GM23248 (cell line): ENCODE results near the gene PRDM16.

Experiments used
- EZH2 ChIP-seq: fragments of 200-600 bp; sonication (generic); IDR thresholded peaks from 2 replicates; pipeline ENCODE4 v1.6.1; 2018; ENCODE audit warnings: antibody characterized with exemption, mild to moderate bottlenecking; ENCODE audit not compliant: insufficient read depth, poor library complexity, severe bottlenecking
- EZH2phosphoT487 ChIP-seq: fragments of 200-600 bp; sonication (generic); IDR thresholded peaks from 2 replicates; pipeline ENCODE4 v1.6.1; 2018; ENCODE audit warnings: antibody characterized with exemption, moderate library complexity, mild to moderate bottlenecking, low read depth; ENCODE audit not compliant: insufficient read depth

GRCh38 chr1:3146458-3146857, 77.5 kb downstream of the PRDM16 start:
- TF ChIP-seq EZH2 (no peak), EZH2phosphoT487 (no peak)
